Caco-2 (cell line): ENCODE data around the gene MIEN1. TPM values are rescaled to one million over a fixed set of nuclear protein-coding genes. Genes with fewer than 3 reads are reported as not detected.

ENCODE experiments used
- BruUV-seq: library from RNA; stranded (reverse); fragments of 400-500 nt; replicated peaks from 2 replicates; lab custom pipeline; 2021; lab: Mats Ljungman, UMichigan
- CTCF ChIA-PET: fragments of 300-600 bp; sonication (Branson Sonifier 250); formaldehyde crosslinking; loops from one replicate; lab custom pipeline; 2022; ENCODE audit warnings: antibody characterized with exemption; lab: Charles Lee
- POLR2A ChIA-PET: fragments of 300-600 bp; sonication (Branson Sonifier 250); formaldehyde crosslinking; loops from one replicate; lab custom pipeline; 2022; ENCODE audit warnings: antibody characterized with exemption; lab: Charles Lee
- DNase-seq, 2 experiments: peaks; one replicate each; pipeline versions ENCODE4 v3.0.0 to v3.0.0-alpha.2; 2020 to 2022
- H3K27me3 ChIP-seq: replicated peaks from 2 replicates; pipeline ENCODE4 v1.6.0; 2011; ENCODE audit warnings: low read length; ENCODE audit not compliant: control insufficient read depth, insufficient read depth
- H3K36me3 ChIP-seq: 2 replicates; pipeline ENCODE4 v1.5.1; 2011; ENCODE audit warnings: low read length; ENCODE audit not compliant: control insufficient read depth, insufficient read depth
- H3K4me1 ChIP-seq: fragments of 250-450 bp; sonication (Bioruptor Pico); 2 replicates; pipeline ENCODE4 v1.5.1; 2020; ENCODE audit warnings: mild to moderate bottlenecking
- H3K4me3 ChIP-seq: 2 replicates; pipeline ENCODE4 v1.5.1; 2011; ENCODE audit warnings: low read depth, mild to moderate bottlenecking, control low read depth, low read length
- H3K9me3 ChIP-seq: fragments of 250-450 bp; sonication (Bioruptor Pico); 2 replicates; pipeline ENCODE4 v1.5.1; 2020; ENCODE audit warnings: mild to moderate bottlenecking, moderate library complexity
- H3K27ac Mint-ChIP-seq: one replicate; pipeline ENCODE4 v1.8.0; 2022; ENCODE audit warnings: mixed read lengths; ENCODE audit not compliant: unreplicated experiment
- H3K27me3 Mint-ChIP-seq: one replicate; pipeline ENCODE4 v1.8.0; 2022; ENCODE audit warnings: mixed read lengths; ENCODE audit not compliant: insufficient read depth, unreplicated experiment
- H3K36me3 Mint-ChIP-seq: one replicate; pipeline ENCODE4 v1.8.0; 2022; ENCODE audit warnings: mild to moderate bottlenecking, mixed read lengths; ENCODE audit not compliant: insufficient read depth, unreplicated experiment
- H3K4me1 Mint-ChIP-seq: one replicate; pipeline ENCODE4 v1.8.0; 2022; ENCODE audit warnings: low read depth, mixed read lengths; ENCODE audit not compliant: unreplicated experiment
- H3K4me3 Mint-ChIP-seq: one replicate; pipeline ENCODE4 v1.8.0; 2022; ENCODE audit warnings: mild to moderate bottlenecking, moderate library complexity, mixed read lengths; ENCODE audit not compliant: unreplicated experiment
- H3K9me3 Mint-ChIP-seq: one replicate; pipeline ENCODE4 v1.8.0; 2022; ENCODE audit warnings: mixed read lengths; ENCODE audit not compliant: unreplicated experiment
- CTCF ChIP-seq, 2 experiments: fragments of 200-600 bp in 1 of 2; IDR thresholded peaks; 1 replicate in 1 of 2; 2 replicates in 1 of 2; pipeline versions ENCODE4 v1.5.1 to v1.8.0; 2011 to 2022; ENCODE audit warnings: antibody characterized with exemption in 1 of 2, control low read depth in 1 of 2, inconsistent platforms in 1 of 2, low read depth in 1 of 2, low read length in 1 of 2, mild to moderate bottlenecking in 1 of 2, moderate library complexity in 1 of 2; ENCODE audit not compliant: insufficient read depth in 1 of 2, severe bottlenecking in 1 of 2, unreplicated experiment in 1 of 2
- intact Hi-C: fragments of 100-400 bp; cut with micrococcal nuclease; formaldehyde crosslinking; loops from one replicate; pipeline ENCODE4 v1.10.0; 2022; ENCODE audit not compliant: unreplicated experiment
- total RNA-seq: library from RNA; stranded (reverse); gene quantifications from 2 replicates; pipeline ENCODE4 v1.2.3, GENCODE V29; 2022

MIEN1 gene
- total RNA-seq, 1 experiment from 2014 or later, result 42.9 TPM

- Mint-ChIP-seq H3K4me3 (peak overlapping the region; percentile 96), H3K27ac (peak overlapping the region; percentile 53), H3K9me3 (no peaks in the 10 kb centered on the region), H3K27me3 (no peaks in the 10 kb centered on the region), H3K4me1 (peaks cover 22% of the 10 kb centered on the region), H3K36me3 (peaks cover 56% of the 10 kb centered on the region)
- BruUV-seq, result no TSS peak
- ChIA-PET CTCF (interaction anchor here (0.6 to 0.8 kb wide), 2 partner anchors 22 to 49 kb away, joined by 3 to 4 read pairs; partner anchors contain the start of gene PGAP3), POLR2A (interaction anchor here (1.2 kb wide), 1 partner anchor 37 kb away, joined by 3 read pairs; the partner anchor contains the start of gene ERBB2)
- Histone ChIP-seq H3K9me3 (no peaks in the 10 kb centered on the region), H3K4me1 (peaks cover 34% of the 10 kb centered on the region), H3K4me3 (peak overlapping the region; percentile 73; the same call in 1 of the 2 replicates), H3K27me3 (no peaks in the 10 kb centered on the region), H3K36me3 (no peaks in the 10 kb centered on the region)
- intact Hi-C loops, result loop anchor here (5.0 kb wide), 1 partner anchor 99 kb away; the partner anchor contains the start of gene STARD3
- peak; percentile 58 to 82 for DNase-seq
- TF ChIP-seq CTCF (IDR thresholded peaks at IDR 0.05; ENCODE audit: insufficient read depth in 1 of 2, low read depth in 1 of 2, low read length in 1 of 2, severe bottlenecking in 1 of 2, unreplicated experiment in 1 of 2), result no peak
These were observed 6.2 kb upstream of the MIEN1 start for GRCh38 chr17:39736319-39737165.

GRCh38 chr17:39735882-39736281 is 5.5 kb upstream of the MIEN1 start:
- POLR2A ChIA-PET, result interaction anchor here (1.2 kb wide), 1 partner anchor 36 kb away, joined by 3 read pairs; the partner anchor contains the start of gene ERBB2
- intact Hi-C loops, result loop anchor here (5.0 kb wide), 1 partner anchor 99 kb away; the partner anchor contains the start of gene STARD3
- DNase-seq, result peak in 1 of 2 experiments; percentile 64
- peak overlapping the region; percentile 96 for H3K4me3 Mint-ChIP-seq
- peaks cover 17% of the 10 kb centered on the region for H3K4me1 Mint-ChIP-seq
- Histone ChIP-seq H3K27me3 (no peaks in the 10 kb centered on the region), H3K9me3 (no peaks in the 10 kb centered on the region), H3K4me3 (no peak overlapping the region), H3K4me1 (peaks cover 35% of the 10 kb centered on the region), H3K36me3 (no peaks in the 10 kb centered on the region)
- TF ChIP-seq CTCF (IDR thresholded peaks at IDR 0.05; ENCODE audit: insufficient read depth in 1 of 2, low read depth in 1 of 2, low read length in 1 of 2, severe bottlenecking in 1 of 2, unreplicated experiment in 1 of 2), result no peak
- peaks cover 54% of the 10 kb centered on the region for H3K36me3 Mint-ChIP-seq
- CTCF ChIA-PET, result no interaction called here
- H3K27ac Mint-ChIP-seq, result peak overlapping the region; percentile 53
- H3K9me3 Mint-ChIP-seq, result no peaks in the 10 kb centered on the region
- BruUV-seq, result no TSS peak
- H3K27me3 Mint-ChIP-seq, result no peaks in the 10 kb centered on the region

GRCh38 chr17:39732586-39732985 is 2.3 kb upstream of the MIEN1 start:
- CTCF ChIA-PET, result interaction anchor here (1.1 kb wide), 1 partner anchor 20 kb away, joined by 4 read pairs; no protein-coding TSS in a partner anchor

More at GRCh38 chr17:39732586-39732985, 2.3 kb upstream of the MIEN1 start:
- H3K36me3 Mint-ChIP-seq, result peaks cover 54% of the 10 kb centered on the region
- POLR2A ChIA-PET, result no interaction called here
- H3K27ac Mint-ChIP-seq, result peak overlapping the region; percentile 46
- TF ChIP-seq CTCF (IDR thresholded peaks at IDR 0.05; ENCODE audit: insufficient read depth in 1 of 2, low read depth in 1 of 2, low read length in 1 of 2, severe bottlenecking in 1 of 2, unreplicated experiment in 1 of 2), result no peak
- intact Hi-C loops, result no loop called here
- DNase-seq, result no peak
- no peaks in the 10 kb centered on the region for H3K27me3 ChIP-seq
- H3K4me3 Mint-ChIP-seq, result peak overlapping the region; percentile 25
- no peaks in the 10 kb centered on the region for H3K9me3 ChIP-seq
- H3K4me1 Mint-ChIP-seq, result peaks cover 15% of the 10 kb centered on the region
- no peak overlapping the region for H3K4me3 ChIP-seq
- H3K9me3 Mint-ChIP-seq, result no peaks in the 10 kb centered on the region
- H3K27me3 Mint-ChIP-seq, result no peaks in the 10 kb centered on the region
- H3K36me3 ChIP-seq, result no peaks in the 10 kb centered on the region
- peaks cover 28% of the 10 kb centered on the region for H3K4me1 ChIP-seq
- no TSS peak for BruUV-seq
